OCI-LY1 (cell line): Measurements from ENCODE around the gene SEMA3F.

Source experiments
- H2AFZ ChIP-seq: fragments of 200-600 bp; sonication (generic), shearing (Covaris generic); 2 replicates; pipeline ENCODE4 v1.6.0; 2014; ENCODE audit warnings: antibody characterized with exemption, mild to moderate bottlenecking, low read length
- H3F3A ChIP-seq: fragments of 200-600 bp; sonication (generic), shearing (Covaris generic); 2 replicates; pipeline ENCODE4 v1.6.0; 2014; ENCODE audit warnings: mild to moderate bottlenecking, antibody characterized with exemption, low read length, moderate library complexity; ENCODE audit not compliant: insufficient read depth
- H3K27ac ChIP-seq: fragments of 200-600 bp; sonication (generic); 2 replicates; pipeline ENCODE4 v1.5.1; 2014; ENCODE audit warnings: low read length, mixed run types, mild to moderate bottlenecking, low read depth; ENCODE audit not compliant: poor library complexity, severe bottlenecking
- H3K27me3 ChIP-seq: fragments of 200-600 bp; sonication (generic); 2 replicates; pipeline ENCODE4 v1.6.0; 2014; ENCODE audit warnings: antibody characterized with exemption, mild to moderate bottlenecking, low read length, moderate library complexity; ENCODE audit not compliant: insufficient read depth
- H3K36me3 ChIP-seq: fragments of 200-600 bp; sonication (generic); 2 replicates; pipeline ENCODE4 v1.6.1; 2014; ENCODE audit warnings: mild to moderate bottlenecking, antibody characterized with exemption, low read length, moderate library complexity, mixed read lengths; ENCODE audit not compliant: insufficient read depth
- H3K4me1 ChIP-seq: fragments of 200-600 bp; sonication (generic); 2 replicates; pipeline ENCODE4 v1.5.1; 2014; ENCODE audit warnings: mild to moderate bottlenecking, low read length, moderate library complexity; ENCODE audit not compliant: insufficient read depth, severe bottlenecking
- H3K4me2 ChIP-seq: fragments of 200-600 bp; sonication (generic), shearing (Covaris generic); 2 replicates; pipeline ENCODE4 v1.6.1; 2014; ENCODE audit warnings: low read length
- H3K4me3 ChIP-seq: fragments of 200-600 bp; sonication (generic); 2 replicates; pipeline ENCODE4 v1.5.1; 2014; ENCODE audit warnings: low read length, low read depth, mild to moderate bottlenecking, mixed read lengths; ENCODE audit not compliant: poor library complexity, severe bottlenecking
- H3K79me2 ChIP-seq: fragments of 200-600 bp; shearing (Covaris generic); 2 replicates; pipeline ENCODE4 v1.6.1; 2016; ENCODE audit warnings: mixed run types, low read length, mixed read lengths; ENCODE audit not compliant: insufficient read depth
- H3K9ac ChIP-seq: fragments of 200-600 bp; sonication (generic), shearing (Covaris generic); 2 replicates; pipeline ENCODE4 v1.6.1; 2014; ENCODE audit warnings: mild to moderate bottlenecking, low read length, mixed read lengths
- H3K9me2 ChIP-seq: fragments of 200-600 bp; sonication (generic), shearing (Covaris generic); 2 replicates; pipeline ENCODE4 v1.6.1; 2014; ENCODE audit warnings: low read depth, mild to moderate bottlenecking, low read length, mixed read lengths
- H3K9me3 ChIP-seq: fragments of 200-600 bp; shearing (Covaris generic); 2 replicates; pipeline ENCODE4 v1.6.1; 2014; ENCODE audit warnings: low read length, mixed read lengths
- H4K20me1 ChIP-seq: fragments of 200-600 bp; sonication (generic), shearing (Covaris generic); 2 replicates; pipeline ENCODE4 v1.6.0; 2016; ENCODE audit warnings: mild to moderate bottlenecking, low read length; ENCODE audit not compliant: insufficient read depth
- CTCF ChIP-seq: fragments of 200-600 bp; sonication (generic), shearing (Covaris generic); IDR thresholded peaks from 2 replicates; pipeline ENCODE4 v1.5.1; 2017; ENCODE audit warnings: mild to moderate bottlenecking, antibody characterized with exemption, low read length, moderate library complexity, mixed read lengths
- EZH2 ChIP-seq: fragments of 200-600 bp; sonication (generic), shearing (Covaris generic); IDR thresholded peaks from 2 replicates; pipeline ENCODE4 v1.8.0; 2017; ENCODE audit warnings: borderline replicate concordance, mixed run types, mild to moderate bottlenecking, antibody characterized with exemption, low read length, moderate library complexity, mixed read lengths

Gene SEMA3F

GRCh38 chr3:50117120-50117519 lies 38.0 kb upstream of the SEMA3F start:
- Histone ChIP-seq H3K4me2 (no peak overlapping the region), H3K79me2 (no peaks in the 10 kb centered on the region), H4K20me1 (no peaks in the 10 kb centered on the region), H2AFZ (no peak overlapping the region), H3K27me3 (no peaks in the 10 kb centered on the region), H3K4me1 (no peaks in the 10 kb centered on the region), H3K9me3 (no peaks in the 10 kb centered on the region), H3K9me2 (no peaks in the 10 kb centered on the region), H3F3A (no peaks in the 10 kb centered on the region), H3K4me3 (no peak overlapping the region), H3K27ac (no peak overlapping the region), H3K36me3 (peaks cover 96% of the 10 kb centered on the region), H3K9ac (no peak overlapping the region)
- TF ChIP-seq CTCF (no peak), EZH2 (no peak)

DNA sequence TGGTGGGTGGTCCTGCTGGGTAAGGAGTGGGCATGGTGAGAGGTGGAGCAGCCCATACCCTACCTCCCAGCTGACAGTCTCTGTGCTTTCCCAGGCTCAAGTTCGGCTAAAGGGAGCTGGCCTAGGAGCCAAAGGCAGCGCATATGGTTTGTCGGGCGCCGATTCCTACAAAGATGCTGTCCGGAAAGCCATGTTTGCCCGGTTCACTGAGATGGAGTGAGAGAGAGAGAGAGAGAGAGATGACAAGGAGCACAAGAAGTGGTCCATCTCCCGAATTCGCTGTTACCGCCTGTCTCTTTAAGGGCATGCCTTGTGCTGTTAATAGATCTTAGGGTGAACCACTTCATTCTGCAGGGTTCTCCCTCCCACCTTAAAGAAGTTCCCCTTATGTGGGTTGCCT lies 36.9 kb upstream of the SEMA3F start:
- Histone ChIP-seq H4K20me1 (no peaks in the 10 kb centered on the region), H2AFZ (no peak overlapping the region), H3K9me3 (no peaks in the 10 kb centered on the region), H3K9me2 (no peaks in the 10 kb centered on the region), H3K9ac (no peak overlapping the region), H3K79me2 (no peaks in the 10 kb centered on the region), H3K27ac (no peak overlapping the region), H3F3A (no peaks in the 10 kb centered on the region), H3K4me1 (no peaks in the 10 kb centered on the region), H3K27me3 (no peaks in the 10 kb centered on the region), H3K4me3 (no peak overlapping the region), H3K36me3 (peaks cover 89% of the 10 kb centered on the region), H3K4me2 (no peak overlapping the region)
- TF ChIP-seq EZH2 (no peak), CTCF (no peak)

DNA sequence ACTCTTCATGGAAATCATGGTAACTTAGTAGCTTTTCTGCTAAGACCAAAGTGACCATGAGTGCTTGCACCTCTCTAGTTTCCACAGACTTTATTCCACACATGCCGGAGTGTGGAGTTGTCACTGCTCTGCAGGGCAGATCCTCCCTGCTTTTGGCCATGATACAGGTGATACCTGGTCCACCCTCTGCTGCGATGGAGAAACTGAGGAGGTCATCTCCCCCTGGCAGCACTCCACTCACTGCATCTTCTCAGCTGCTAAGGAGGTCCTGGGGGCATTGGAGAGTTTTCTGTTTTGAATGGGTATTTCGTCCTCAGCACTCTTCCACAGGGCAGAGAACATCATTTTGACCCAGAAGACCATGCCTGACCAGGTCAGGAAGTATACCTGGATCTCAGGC lies 35.3 kb upstream of the SEMA3F start:
- Histone ChIP-seq H3K9me2 (no peaks in the 10 kb centered on the region), H3K79me2 (no peaks in the 10 kb centered on the region), H3K9ac (no peak overlapping the region), H3K9me3 (no peaks in the 10 kb centered on the region), H3F3A (no peaks in the 10 kb centered on the region), H3K4me3 (no peak overlapping the region), H3K27ac (no peak overlapping the region), H2AFZ (no peak overlapping the region), H4K20me1 (no peaks in the 10 kb centered on the region), H3K36me3 (peaks cover 73% of the 10 kb centered on the region), H3K4me1 (no peaks in the 10 kb centered on the region), H3K27me3 (no peaks in the 10 kb centered on the region), H3K4me2 (no peak overlapping the region)
- TF ChIP-seq CTCF, result no peak
- TF ChIP-seq EZH2, result no peak
